ENCODE data around the gene CLNK.

CLNK gene

GRCh38 chr4:10593130-10593529 is 91.4 kb downstream of the CLNK start:
- H3K9me3 ChIP-seq (ENCODE audit: low read length) = no peaks in the 10 kb centered on the region

GRCh38 chr4:10590896-10591295 is 93.7 kb downstream of the CLNK start:
- no peaks in the 10 kb centered on the region for H3K27me3 ChIP-seq (ENCODE audit: insufficient read depth, low read length)
- H3K36me3 ChIP-seq (ENCODE audit: insufficient read depth, low read length) = no peaks in the 10 kb centered on the region
- H3K9me3 ChIP-seq (ENCODE audit: low read length) = no peaks in the 10 kb centered on the region
- no peak overlapping the region for H3K4me3 ChIP-seq (ENCODE audit: low read length)
- no peak overlapping the region for H2AFZ ChIP-seq (ENCODE audit: low read depth, low read length)
- H3K4me1 ChIP-seq (ENCODE audit: insufficient read depth, low read length) = no peaks in the 10 kb centered on the region

More at GRCh38 chr4:10593130-10593529, 91.4 kb downstream of the CLNK start:
- Histone ChIP-seq H3K27me3 (ENCODE audit: insufficient read depth, low read length) (no peaks in the 10 kb centered on the region), H3K4me3 (ENCODE audit: low read length) (no peak overlapping the region), H2AFZ (ENCODE audit: low read depth, low read length) (no peak overlapping the region), H3K36me3 (ENCODE audit: insufficient read depth, low read length) (no peaks in the 10 kb centered on the region), H3K4me1 (ENCODE audit: insufficient read depth, low read length) (no peaks in the 10 kb centered on the region)

GRCh38 chr4:10589799-10590198 is 94.8 kb downstream of the CLNK start:
- Histone ChIP-seq H3K27me3 (ENCODE audit: insufficient read depth, low read length) (no peaks in the 10 kb centered on the region), H3K4me3 (ENCODE audit: low read length) (no peak overlapping the region), H2AFZ (ENCODE audit: low read depth, low read length) (no peak overlapping the region), H3K36me3 (ENCODE audit: insufficient read depth, low read length) (no peaks in the 10 kb centered on the region), H3K4me1 (ENCODE audit: insufficient read depth, low read length) (no peaks in the 10 kb centered on the region), H3K9me3 (ENCODE audit: low read length) (no peaks in the 10 kb centered on the region)

GRCh38 chr4:10589321-10589720 is 95.2 kb downstream of the CLNK start:
- Histone ChIP-seq H3K4me3 (ENCODE audit: low read length) (no peak overlapping the region), H3K9me3 (ENCODE audit: low read length) (no peaks in the 10 kb centered on the region), H3K36me3 (ENCODE audit: insufficient read depth, low read length) (no peaks in the 10 kb centered on the region), H3K4me1 (ENCODE audit: insufficient read depth, low read length) (no peaks in the 10 kb centered on the region), H3K27me3 (ENCODE audit: insufficient read depth, low read length) (no peaks in the 10 kb centered on the region), H2AFZ (ENCODE audit: low read depth, low read length) (no peak overlapping the region)

GRCh38 chr4:10587697-10588096 is 96.9 kb downstream of the CLNK start:
- Histone ChIP-seq H2AFZ (ENCODE audit: low read depth, low read length) (no peak overlapping the region), H3K27me3 (ENCODE audit: insufficient read depth, low read length) (no peaks in the 10 kb centered on the region), H3K4me3 (ENCODE audit: low read length) (no peak overlapping the region), H3K9me3 (ENCODE audit: low read length) (no peaks in the 10 kb centered on the region), H3K36me3 (ENCODE audit: insufficient read depth, low read length) (no peaks in the 10 kb centered on the region), H3K4me1 (ENCODE audit: insufficient read depth, low read length) (no peaks in the 10 kb centered on the region)

- Histone ChIP-seq H3K36me3 (ENCODE audit: insufficient read depth, low read length) (no peaks in the 10 kb centered on the region), H3K4me1 (ENCODE audit: insufficient read depth, low read length) (no peaks in the 10 kb centered on the region), H3K9me3 (ENCODE audit: low read length) (no peaks in the 10 kb centered on the region), H3K27me3 (ENCODE audit: insufficient read depth, low read length) (no peaks in the 10 kb centered on the region), H3K4me3 (ENCODE audit: low read length) (no peak overlapping the region), H2AFZ (ENCODE audit: low read depth, low read length) (no peak overlapping the region)
Observed at GRCh38 chr4:10587296-10587695, 97.3 kb downstream of the CLNK start.

GRCh38 chr4:10584042-10584441 is 100.5 kb downstream of the CLNK start:
- Histone ChIP-seq H3K4me1 (ENCODE audit: insufficient read depth, low read length) (no peaks in the 10 kb centered on the region), H3K9me3 (ENCODE audit: low read length) (no peaks in the 10 kb centered on the region), H3K27me3 (ENCODE audit: insufficient read depth, low read length) (no peaks in the 10 kb centered on the region), H3K36me3 (ENCODE audit: insufficient read depth, low read length) (no peaks in the 10 kb centered on the region), H2AFZ (ENCODE audit: low read depth, low read length) (no peak overlapping the region), H3K4me3 (ENCODE audit: low read length) (no peak overlapping the region)

- H3K4me3 ChIP-seq (ENCODE audit: low read length) = no peak overlapping the region
- no peaks in the 10 kb centered on the region for H3K36me3 ChIP-seq (ENCODE audit: insufficient read depth, low read length)
- H2AFZ ChIP-seq (ENCODE audit: low read depth, low read length) = no peak overlapping the region
- H3K4me1 ChIP-seq (ENCODE audit: insufficient read depth, low read length) = no peaks in the 10 kb centered on the region
- H3K27me3 ChIP-seq (ENCODE audit: insufficient read depth, low read length) = no peaks in the 10 kb centered on the region
- no peaks in the 10 kb centered on the region for H3K9me3 ChIP-seq (ENCODE audit: low read length)
Observed at GRCh38 chr4:10582951-10583350, 101.6 kb downstream of the CLNK start.

GRCh38 chr4:10582059-10582686 is 102.4 kb downstream of the CLNK start:
- Histone ChIP-seq H3K9me3 (ENCODE audit: low read length) (no peaks in the 10 kb centered on the region), H3K4me1 (ENCODE audit: insufficient read depth, low read length) (no peaks in the 10 kb centered on the region), H3K4me3 (ENCODE audit: low read length) (no peak overlapping the region), H2AFZ (ENCODE audit: low read depth, low read length) (no peak overlapping the region), H3K36me3 (ENCODE audit: insufficient read depth, low read length) (no peaks in the 10 kb centered on the region), H3K27me3 (ENCODE audit: insufficient read depth, low read length) (no peaks in the 10 kb centered on the region)

- Histone ChIP-seq H3K4me3 (ENCODE audit: low read length) (no peak overlapping the region), H3K27me3 (ENCODE audit: insufficient read depth, low read length) (no peaks in the 10 kb centered on the region), H3K4me1 (ENCODE audit: insufficient read depth, low read length) (no peaks in the 10 kb centered on the region), H3K36me3 (ENCODE audit: insufficient read depth, low read length) (no peaks in the 10 kb centered on the region), H3K9me3 (ENCODE audit: low read length) (no peaks in the 10 kb centered on the region), H2AFZ (ENCODE audit: low read depth, low read length) (no peak overlapping the region)
Observed at GRCh38 chr4:10581022-10581421, 103.5 kb downstream of the CLNK start.

- no peak overlapping the region for H3K4me3 ChIP-seq (ENCODE audit: low read length)
- no peaks in the 10 kb centered on the region for H3K36me3 ChIP-seq (ENCODE audit: insufficient read depth, low read length)
- no peak overlapping the region for H2AFZ ChIP-seq (ENCODE audit: low read depth, low read length)
Observed at GRCh38 chr4:10579648-10580047, 104.9 kb downstream of the CLNK start.

GRCh38 chr4:10577508-10578426 is 106.8 kb downstream of the CLNK start:
- Histone ChIP-seq H3K4me3 (ENCODE audit: low read length) (no peak overlapping the region), H3K9me3 (ENCODE audit: low read length) (no peaks in the 10 kb centered on the region), H2AFZ (ENCODE audit: low read depth, low read length) (no peak overlapping the region), H3K4me1 (ENCODE audit: insufficient read depth, low read length) (no peaks in the 10 kb centered on the region), H3K36me3 (ENCODE audit: insufficient read depth, low read length) (no peaks in the 10 kb centered on the region), H3K27me3 (ENCODE audit: insufficient read depth, low read length) (no peaks in the 10 kb centered on the region)

More at GRCh38 chr4:10579648-10580047, 104.9 kb downstream of the CLNK start:
- Histone ChIP-seq H3K9me3 (ENCODE audit: low read length) (no peaks in the 10 kb centered on the region), H3K27me3 (ENCODE audit: insufficient read depth, low read length) (no peaks in the 10 kb centered on the region), H3K4me1 (ENCODE audit: insufficient read depth, low read length) (no peaks in the 10 kb centered on the region)

GRCh38 chr4:10577018-10577417 is 107.5 kb downstream of the CLNK start:
- Histone ChIP-seq H3K4me1 (ENCODE audit: insufficient read depth, low read length) (no peaks in the 10 kb centered on the region), H3K4me3 (ENCODE audit: low read length) (no peak overlapping the region), H3K36me3 (ENCODE audit: insufficient read depth, low read length) (no peaks in the 10 kb centered on the region), H3K27me3 (ENCODE audit: insufficient read depth, low read length) (no peaks in the 10 kb centered on the region), H2AFZ (ENCODE audit: low read depth, low read length) (no peak overlapping the region), H3K9me3 (ENCODE audit: low read length) (no peaks in the 10 kb centered on the region)
